GM19099 (cell line): ENCODE data around the gene MDH2.
A peak's percentile ranks its signal among the peaks of the same experiment; 100 is the strongest.

Experiments used
- POLR2A ChIP-seq: IDR thresholded peaks from 3 replicates; pipeline ENCODE4 v1.6.1; 2011; ENCODE audit warnings: low read depth; ENCODE audit not compliant: insufficient read length; ENCODE audit errors: extremely low read depth

Gene MDH2, protein sequence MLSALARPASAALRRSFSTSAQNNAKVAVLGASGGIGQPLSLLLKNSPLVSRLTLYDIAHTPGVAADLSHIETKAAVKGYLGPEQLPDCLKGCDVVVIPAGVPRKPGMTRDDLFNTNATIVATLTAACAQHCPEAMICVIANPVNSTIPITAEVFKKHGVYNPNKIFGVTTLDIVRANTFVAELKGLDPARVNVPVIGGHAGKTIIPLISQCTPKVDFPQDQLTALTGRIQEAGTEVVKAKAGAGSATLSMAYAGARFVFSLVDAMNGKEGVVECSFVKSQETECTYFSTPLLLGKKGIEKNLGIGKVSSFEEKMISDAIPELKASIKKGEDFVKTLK

DNA sequence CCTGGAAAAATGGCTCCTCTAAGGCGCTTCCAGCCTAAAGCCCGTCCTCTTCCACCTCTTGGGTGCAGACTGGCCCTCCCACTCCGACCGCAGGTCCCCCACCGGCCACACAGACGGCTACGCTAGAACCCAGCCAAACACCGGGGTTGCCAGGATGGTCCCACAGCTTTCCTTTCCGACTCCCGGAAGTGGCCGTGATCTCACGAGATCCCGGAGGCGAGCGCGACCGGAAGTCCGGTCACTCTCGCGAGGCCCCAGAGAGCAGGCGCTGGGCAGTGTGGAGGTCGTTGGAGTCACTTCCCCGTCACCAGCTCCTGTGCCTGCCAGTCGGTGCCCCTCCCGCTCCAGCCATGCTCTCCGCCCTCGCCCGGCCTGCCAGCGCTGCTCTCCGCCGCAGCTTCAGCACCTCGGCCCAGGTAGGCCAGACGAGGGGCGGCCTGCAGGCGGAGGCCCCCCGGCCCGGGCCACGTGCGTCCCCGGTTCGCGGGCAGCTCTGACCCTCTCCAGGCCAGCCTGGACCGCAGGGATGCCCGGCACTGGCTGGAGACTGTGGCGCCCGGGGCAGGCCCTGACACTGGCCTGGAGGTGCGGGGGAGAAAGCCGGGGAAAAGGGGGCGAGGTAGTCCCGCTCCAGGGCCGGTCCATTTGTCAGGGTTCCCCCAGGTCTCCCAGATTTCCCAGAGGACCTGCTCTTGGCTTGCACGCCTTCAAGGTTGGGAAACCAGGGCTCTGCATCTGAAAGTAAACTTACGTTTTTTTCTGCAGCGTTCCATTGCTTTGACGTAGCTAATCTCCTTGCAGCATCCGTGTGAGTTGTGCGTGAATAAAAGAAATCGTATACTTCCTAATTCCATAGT, at the start of gene MDH2, which contains the start of gene STYXL1:
TSS of gene MDH2 (plus strand) at position 296 of the 857 bp plus-strand sequence. CDS start at position 351, 55 bp downstream.
TSS of gene STYXL1 (minus strand) at position 190 of the 857 bp plus-strand sequence. CDS start 17,477 bp downstream, outside the sequence.
- TF ChIP-seq POLR2A: peak; percentile 91

DNA sequence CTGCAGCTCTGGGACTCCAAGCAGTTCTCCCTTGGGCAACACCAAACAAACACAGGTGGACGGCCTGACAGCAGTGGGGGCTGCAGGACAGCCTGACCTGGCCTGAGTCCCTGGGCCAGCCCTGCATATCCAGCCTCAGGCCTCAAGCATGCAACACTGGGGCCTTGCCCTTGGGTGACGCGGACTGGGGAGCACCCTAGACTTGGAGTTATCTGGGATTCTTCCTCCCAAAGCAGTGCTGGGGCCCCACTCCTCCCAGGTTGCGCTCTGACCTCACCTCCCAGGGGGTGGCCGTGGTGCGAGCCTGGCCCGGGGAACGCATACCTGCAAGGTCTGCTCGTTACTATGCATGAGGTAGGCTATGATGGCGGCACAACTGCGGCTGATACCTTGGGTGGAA, 47.3 kb upstream of the MDH2 start:
- TF ChIP-seq POLR2A: no peak

DNA sequence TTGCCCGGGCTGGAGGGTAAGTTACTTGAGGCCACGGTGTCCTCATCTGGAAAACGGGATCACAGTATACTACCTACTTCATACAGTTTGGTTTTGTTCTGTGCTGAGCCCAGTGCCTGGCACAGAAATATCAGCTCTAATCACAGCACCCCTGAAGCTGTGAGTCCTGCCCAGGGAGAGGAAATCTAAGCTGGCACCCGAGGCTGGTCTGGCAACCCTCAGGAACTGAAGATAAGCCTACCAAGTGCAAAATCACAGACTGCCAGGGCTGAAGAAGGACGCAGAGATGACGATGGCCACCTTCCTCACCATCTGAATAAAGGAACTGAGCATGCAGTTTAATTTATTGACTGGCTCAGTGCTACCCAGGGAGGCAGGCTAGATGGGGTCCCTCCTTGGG, 45.8 kb upstream of the MDH2 start:
- no peak for TF ChIP-seq POLR2A

DNA sequence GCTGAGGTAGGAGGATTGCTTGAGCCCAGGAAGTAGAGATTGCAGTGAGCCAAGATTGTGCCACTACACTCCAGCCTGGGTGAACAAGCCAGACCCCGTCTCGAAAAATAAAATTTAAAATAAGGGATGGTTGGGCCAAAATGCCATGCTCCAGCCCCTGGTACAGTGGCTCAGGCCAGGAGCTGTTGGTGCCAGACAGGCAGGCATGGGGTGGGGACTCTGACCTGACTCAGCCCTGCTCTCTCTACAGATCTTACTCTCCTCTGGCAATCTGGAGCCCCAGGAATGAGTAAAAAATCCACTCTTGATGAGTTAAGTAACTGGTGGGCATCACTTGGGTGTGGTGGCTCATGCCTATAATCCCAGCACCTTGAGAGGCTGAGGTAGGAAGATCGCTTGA, 45.1 kb upstream of the MDH2 start:
- no peak for TF ChIP-seq POLR2A

DNA sequence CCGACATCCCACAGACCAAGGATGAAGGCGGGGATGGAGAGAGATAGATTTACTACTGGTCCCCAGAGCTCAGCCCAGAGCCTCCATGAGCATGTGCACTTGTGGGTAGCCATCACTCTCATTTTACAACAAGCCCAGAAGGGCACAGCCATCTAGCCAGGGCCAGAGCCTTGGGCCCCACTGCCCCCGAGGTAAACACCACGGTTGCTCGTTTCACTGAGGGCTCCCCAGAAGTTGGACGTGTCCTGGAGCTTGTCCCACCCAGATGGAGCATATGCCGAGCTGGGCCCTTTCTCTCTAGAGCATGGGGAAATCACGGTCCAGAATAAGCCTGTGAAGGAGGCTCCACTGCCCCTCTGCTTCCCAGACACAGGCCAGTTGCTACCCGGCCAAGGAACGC, 44.6 kb upstream of the MDH2 start:
- no peak for TF ChIP-seq POLR2A

DNA sequence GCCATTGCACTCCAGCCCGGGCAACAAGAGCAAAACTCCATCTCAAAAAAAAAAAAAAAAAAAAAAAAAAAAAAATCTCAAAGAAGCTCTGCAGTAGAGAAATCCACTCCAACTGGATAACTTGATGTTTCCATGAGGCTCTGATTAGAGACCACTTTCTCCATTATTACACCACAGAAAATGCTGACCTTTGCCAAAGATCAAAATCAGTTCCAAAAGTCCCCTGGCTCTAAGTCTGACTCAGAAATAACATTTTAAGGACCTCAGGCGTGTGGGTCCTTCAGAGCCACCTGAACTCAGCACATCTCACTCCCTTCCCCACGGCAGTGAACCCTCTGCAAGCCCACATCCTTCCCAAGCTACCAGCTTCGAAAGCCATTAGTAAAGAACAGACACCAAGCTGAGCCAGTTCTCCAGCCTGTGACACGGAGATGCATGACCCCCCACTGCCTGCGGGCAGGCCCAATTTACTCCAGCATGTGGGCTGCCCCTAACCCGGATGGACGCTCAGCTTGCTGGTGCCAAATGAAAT, 39.7 kb upstream of the MDH2 start:
- no peak for TF ChIP-seq POLR2A

DNA sequence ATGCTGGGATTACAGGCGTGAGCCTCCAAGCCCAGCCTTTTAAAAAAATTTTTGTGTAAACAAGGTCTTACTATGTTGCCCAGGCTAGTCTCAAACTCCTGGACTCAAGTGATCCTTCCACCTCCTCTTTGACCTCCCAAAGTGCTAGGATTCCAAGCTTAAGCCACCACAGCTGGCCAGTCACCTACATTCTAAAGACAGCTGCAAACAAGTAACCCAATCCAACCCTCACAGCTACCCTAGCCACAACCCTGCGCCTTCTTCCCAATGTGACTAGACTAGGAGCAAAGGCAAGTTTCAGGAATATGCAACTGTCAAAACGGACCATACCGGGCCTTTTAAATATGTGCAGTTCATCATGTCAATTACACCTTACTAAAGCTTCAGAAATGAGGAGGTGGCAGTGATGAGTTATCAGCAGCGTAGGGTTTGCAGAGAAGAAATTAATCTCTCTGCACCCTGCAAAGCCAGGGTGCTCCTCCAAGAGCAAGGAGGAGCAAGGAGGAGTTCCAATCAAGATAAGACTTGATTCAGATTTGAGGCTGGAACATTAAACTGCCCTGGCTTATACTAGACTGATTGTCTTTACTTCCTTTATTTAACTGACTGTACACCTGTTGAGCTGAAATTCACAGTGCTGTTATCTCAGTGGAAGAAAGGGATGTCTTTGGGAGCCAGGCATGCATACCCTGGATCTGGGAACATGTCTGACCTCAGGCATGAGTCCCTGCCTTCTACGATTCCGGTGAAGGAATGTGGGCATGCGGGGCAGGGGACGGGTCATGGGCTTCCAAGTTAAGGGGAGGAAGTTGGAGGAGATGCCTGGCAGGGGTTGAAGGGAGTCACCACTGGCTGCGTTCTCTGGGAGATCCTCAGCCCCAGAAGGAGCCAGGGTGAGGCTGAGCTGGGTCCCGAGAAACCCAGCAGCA, 38.0 kb upstream of the MDH2 start:
- TF ChIP-seq POLR2A: no peak

DNA sequence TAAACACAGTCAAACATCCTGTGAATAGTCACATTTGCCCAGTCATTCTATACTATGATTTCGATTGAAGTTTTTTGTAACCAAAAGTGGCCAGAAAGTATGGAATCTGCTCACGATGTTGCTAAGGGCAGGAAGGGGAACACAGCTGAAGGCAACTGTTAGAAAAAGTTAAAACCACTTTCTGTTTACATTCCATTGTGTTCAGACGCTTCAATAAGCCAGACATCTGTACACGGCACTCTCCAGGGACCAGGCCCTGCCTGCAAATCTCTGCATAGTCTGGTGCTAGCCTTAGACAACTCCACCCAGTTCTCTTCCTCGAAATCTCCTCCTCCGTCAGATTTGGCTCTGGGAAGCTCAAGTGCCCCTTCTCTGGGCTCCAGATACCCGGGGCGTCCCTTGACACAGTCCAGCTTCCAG, 36.5 kb upstream of the MDH2 start:
- no peak for TF ChIP-seq POLR2A

DNA sequence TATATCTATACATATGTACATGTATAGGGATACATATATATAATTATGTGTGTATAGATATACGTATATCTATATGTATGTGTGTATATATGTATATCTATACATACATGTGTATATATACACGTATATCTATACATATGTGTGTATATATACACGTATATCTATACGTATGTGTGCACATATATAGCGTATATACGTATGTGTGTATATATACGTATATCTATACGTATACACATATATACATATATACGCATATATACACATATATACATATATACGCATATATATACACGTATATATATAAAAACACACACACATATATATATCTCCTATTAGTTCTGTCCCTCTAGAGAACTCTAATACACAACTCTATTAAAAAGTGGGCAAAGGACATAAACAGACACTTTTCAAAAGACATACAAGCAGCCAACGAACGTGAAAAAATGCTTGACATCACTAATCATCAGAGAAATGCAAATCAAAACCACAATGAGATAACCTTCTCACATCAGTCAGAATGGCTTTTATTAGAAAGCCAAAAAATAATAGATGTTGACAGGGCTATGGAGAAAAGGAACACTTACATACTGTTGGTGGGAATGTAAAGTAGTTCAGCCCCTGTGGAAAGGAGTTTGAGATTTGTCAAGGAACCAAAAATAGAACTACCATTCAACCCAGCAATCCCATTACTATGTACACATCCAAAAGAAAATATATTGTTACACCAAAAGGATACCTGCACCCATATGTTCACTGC, 31.5 kb upstream of the MDH2 start:
- no peak for TF ChIP-seq POLR2A

DNA sequence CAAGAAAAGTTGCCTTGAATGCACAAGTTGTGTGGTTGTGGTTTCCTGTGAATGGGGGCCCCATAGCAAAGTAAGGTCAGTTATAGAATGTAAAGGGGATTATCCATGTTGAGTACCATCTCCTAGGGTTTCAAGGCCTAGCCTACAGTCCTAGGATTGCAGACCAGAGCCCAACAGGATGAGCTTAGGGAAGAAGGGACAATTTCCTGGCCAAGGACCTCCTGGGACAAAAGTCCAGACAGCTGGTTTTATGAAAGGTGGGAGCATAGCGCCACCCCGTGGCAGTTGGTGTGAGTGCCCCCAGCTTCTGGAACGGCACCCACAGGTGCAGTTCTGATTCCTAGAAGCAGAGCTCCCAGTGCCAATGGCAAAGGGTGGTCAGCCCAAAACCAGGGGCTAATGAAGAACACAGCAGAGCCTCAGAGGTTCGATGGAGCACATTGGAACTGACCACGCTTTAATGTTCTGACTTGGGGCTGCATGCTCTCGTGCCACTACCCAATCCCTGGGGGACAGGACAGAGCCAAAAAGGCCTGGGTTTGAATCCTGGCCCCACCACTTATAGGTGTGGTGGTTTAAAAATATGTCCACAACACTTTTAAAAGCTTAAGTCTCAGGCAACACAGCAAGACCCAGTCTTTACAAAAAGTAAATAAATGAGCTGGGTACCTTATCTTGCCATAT, 27.7 kb upstream of the MDH2 start:
- no peak for TF ChIP-seq POLR2A

DNA sequence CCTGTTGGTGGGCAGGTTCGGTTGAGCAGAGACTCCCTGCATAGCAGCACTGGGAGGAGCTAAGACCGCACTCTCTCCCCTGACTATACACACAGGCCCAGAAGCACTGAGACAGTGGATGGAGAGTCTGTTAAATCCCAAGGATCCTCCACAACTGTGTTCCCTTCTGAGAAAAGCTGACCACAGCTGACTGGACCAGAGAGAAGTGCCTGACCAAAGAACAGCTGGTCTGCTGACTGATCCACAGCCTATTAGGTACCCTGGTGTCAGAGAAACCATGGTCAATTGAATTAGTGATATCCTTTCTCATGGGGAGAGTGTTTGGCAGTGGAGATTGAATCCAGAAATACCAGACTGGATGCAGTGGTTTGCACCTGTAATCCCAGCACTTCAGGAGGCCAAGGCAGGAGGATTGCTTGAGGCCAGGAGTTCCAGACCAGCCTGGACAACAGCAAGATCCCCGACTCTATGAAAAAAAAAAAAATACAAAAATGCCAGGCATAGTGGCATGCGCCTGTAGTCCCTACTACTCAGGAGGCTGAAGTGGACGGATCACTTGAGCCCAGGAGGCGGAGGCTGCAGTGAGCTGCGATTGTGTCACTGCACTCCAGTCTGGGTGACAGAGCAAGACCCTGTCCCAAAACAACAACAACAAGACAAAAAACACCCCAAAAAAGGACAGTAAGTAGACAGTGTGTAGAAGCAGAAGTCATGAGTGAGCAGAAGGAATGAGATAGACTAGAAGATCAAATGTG, 25.7 kb upstream of the MDH2 start:
- no peak for TF ChIP-seq POLR2A

DNA sequence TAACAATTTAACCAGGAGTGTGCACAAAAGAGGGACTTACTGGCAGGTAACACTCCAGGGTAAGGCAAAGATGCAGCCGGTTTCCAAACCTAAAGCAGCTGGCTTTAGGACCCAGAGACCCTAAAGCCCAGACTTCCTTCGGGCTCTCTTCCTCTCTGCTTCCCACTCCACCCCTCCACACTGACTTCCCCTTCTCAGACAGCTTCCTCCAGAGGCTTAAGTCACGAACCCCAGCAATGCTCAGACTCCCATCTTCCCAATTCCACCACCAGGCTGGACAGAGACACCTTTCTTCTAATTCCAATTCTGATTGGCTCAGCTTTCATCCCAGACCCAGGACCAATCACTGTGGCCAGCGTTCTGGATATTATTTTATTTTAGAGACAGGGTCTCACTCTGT, 24.9 kb upstream of the MDH2 start:
- TF ChIP-seq POLR2A: no peak

DNA sequence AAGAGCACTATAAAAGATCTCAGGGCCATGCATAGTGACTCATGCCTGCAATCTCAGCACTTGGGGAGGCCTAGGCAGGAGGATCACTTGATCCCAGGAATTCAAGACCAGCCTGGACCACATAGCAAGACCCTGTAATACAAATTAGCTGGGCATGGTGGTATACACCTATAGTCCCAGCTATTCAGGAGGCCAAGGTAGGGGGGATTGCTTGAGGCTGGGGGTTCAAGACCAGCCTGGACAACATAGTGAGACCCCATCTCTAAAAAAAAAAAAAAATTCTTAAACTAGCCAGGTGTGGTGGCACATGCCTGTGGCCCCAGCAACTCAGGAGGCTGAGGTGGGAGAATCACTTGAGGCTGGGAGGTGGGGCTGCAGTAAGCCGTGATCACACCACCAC, 15.9 kb upstream of the MDH2 start:
- TF ChIP-seq POLR2A: no peak
